HG02981 (cell line): Measurements from ENCODE around the gene AMPD2.
A peak's percentile ranks its signal among the peaks of the same experiment; 100 is the strongest.

Experiments used
- ATAC-seq: cut with Tn5 transposase; IDR thresholded peaks from one replicate; pipeline ENCODE4 v1.9.1; 2021; ENCODE audit warnings: mild to moderate bottlenecking, moderate library complexity; ENCODE audit not compliant: unreplicated experiment

AMPD2 gene

GRCh38 chr1:109630081-109630897 lies 10.7 kb downstream of the AMPD2 start:
- no peak for ATAC-seq

GRCh38 chr1:109630898-109631512 lies 11.4 kb downstream of the AMPD2 start:
- no peak for ATAC-seq

GRCh38 chr1:109631513-109632505 lies 12.2 kb downstream of the AMPD2 start:
- no peak for ATAC-seq

DNA sequence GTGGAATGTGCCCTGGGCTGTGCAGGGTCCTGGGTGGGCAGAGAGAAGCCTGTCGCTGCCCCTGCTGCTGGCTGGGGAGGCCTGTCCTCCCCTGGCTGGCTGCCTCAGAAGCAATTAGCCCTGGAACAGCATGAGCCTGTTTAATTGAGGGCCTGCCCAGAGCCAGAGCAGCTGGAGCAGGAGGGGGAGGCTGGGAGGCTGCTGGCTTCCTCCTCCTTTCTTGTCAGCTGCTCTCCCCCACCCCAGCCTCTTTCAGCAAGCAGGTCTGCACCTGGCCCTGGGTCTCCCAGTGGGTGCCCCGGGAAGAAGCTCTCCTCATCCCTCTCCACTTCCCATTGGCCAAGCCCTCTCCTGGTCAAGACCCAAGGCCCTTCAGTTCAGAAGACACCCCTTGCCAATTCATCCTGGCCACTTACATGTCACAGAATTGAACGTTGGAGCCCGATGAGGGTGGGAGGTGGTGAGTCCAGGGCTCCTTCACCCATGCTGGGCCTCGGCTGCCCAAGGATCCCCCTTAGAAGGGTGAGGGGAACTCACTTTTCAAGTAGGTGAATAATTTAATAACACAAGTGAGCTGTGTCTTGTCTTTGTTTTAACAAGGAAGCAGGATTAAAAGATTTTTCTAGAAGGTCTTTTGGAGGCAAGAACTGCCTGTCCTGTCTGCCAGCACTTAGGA lies 13.2 kb downstream of the AMPD2 start:
- no peak for ATAC-seq

GRCh38 chr1:109634292-109634691 lies 14.7 kb downstream of the AMPD2 start:
- ATAC-seq, result no peak

- ATAC-seq, result no peak
These were observed 15.4 kb downstream of the AMPD2 start for GRCh38 chr1:109634771-109635750.

- no peak for ATAC-seq
These were observed 16.2 kb downstream of the AMPD2 start for GRCh38 chr1:109635862-109636200.

GRCh38 chr1:109636201-109636952 lies 16.7 kb downstream of the AMPD2 start:
- no peak for ATAC-seq

DNA sequence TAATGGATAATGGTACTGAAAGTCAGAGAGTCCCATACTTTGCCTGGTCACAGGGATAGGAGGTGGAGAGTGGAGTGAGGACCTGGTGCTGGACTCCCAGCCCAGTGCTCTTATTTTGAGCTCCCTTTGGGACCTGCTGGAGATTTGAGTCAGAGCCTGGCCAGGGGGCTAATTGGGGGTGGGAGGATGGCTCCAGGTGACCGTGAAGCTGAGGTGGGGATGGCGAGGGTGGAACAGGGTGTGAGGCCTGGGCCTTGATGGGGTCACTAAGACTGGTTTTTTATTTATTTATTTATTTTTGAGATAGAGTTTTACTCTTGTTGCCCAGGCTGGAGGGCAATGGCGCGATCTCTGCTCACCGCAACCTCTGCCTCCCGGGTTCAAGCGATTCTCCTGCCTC lies 17.8 kb downstream of the AMPD2 start:
- no peak for ATAC-seq

DNA sequence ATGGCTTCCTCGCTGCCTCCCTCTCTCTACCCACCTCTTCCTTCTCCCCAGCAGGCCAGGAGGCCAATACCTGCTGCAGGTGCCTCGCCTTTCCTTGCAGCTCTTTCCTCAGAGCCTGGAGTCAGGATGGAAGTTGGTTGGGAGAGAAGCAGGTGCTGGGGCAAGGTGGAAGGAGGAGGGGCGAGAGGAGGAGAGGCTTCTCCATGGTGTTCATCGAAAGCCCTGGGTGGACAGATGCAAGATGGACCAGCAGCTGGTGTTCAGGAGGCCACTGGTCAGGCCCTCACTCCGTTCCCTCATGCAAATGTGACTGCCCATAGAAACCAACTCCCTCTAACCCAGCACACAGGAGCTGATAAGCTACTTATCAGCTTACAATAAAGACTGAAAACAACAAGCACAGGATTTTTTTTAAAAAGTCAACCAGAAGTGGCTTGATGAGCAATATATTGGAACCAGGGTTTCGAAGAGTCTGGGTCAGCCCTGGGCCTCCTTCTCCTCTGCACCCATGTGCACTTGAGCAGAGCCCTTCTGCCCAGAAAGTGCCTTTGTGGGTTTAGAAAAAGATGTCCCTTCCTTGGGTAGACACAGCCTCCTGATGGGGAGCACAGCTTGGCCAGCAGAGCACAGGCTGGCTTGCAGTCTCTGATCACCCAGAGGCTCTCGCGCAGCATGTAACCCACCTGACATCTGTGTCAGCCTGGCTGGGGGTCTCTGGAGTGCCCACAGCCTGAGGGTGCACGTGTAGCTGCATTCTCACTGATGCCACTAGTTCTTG lies 19.6 kb downstream of the AMPD2 start:
- ATAC-seq, result no peak

- ATAC-seq, result no peak
These were observed 20.2 kb downstream of the AMPD2 start for GRCh38 chr1:109639841-109640184.

DNA sequence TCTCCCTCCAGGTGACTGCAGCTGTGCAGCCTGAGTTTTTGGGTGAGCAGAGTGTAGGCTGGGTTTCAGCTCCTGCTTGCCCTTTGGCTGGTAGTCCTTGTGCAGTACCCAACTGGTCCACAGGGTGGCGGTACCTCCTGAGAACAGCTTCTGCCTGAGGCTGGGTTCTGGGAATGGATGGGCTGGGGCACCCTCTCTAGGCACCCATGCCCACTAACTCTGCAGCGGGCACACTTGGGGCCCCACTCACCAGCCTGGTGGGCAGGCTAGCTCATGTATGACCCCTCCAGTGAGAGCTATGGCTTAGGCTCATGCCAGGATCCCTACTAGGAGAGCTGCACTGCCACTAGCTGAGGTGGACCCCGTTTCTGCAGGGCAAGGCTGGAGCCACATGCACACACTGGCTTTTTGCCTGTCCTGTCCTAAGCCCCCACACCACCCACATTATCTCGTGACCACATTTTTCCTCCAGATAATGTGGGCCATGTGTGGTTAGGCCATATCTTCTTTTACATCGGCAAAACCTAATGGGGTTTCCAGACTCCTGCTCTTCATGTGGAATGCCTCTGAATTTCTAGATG lies 20.7 kb downstream of the AMPD2 start:
- no peak for ATAC-seq

GRCh38 chr1:109641078-109641740 lies 21.6 kb downstream of the AMPD2 start:
- ATAC-seq, result no peak

DNA sequence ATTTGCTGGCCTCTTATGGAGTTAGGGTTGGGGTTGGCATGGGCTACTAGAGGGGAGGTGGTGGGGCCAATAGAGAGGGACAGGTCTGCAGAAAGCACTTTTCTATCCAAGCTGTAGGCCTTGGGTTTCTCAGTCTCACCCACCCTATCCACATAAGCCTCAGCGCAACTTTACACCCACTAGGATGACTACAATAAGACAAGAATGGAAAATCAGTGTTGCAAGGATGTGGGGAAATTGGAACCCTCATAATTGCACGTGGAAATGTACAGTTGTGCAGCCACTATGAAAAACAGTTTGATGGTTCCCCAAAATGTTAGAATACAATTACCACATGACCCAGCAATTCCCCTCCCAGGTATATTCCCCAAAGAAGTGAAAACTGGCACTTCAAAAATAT lies 22.2 kb downstream of the AMPD2 start:
- no peak for ATAC-seq

DNA sequence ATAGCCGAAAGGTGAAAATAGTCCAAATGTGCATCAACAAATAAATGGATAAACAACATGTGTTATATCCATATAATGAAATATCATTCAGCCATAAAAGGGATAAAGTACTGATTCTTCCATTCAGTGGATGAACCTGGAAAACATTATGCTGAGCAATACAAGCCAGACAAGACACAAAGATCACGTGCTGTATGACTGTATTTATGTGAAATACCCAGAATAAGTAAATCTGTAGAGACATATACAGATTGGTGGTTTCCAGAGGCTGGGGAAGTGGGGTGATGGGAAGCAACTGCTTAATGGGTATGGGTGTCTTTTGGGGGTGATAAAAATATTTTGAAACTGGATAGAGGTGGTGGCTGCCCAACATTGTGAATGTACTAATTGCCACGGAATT lies 23.0 kb downstream of the AMPD2 start:
- no peak for ATAC-seq

- ATAC-seq, result peak; percentile 84
These were observed 24.0 kb downstream of the AMPD2 start for GRCh38 chr1:109643385-109644230.

GRCh38 chr1:109644670-109645069 lies 25.0 kb downstream of the AMPD2 start:
- no peak for ATAC-seq
